Uterus (tissue), 2 donors: ENCODE data around the gene SLC25A6.

ENCODE experiments used
- POLR2A ChIP-seq, 2 donors: fragments of 450-650 bp; IDR thresholded peaks; one replicate each; pipeline ENCODE4 v1.6.1; 2016; ENCODE audit warnings: antibody characterized with exemption in 2 of 2, mild to moderate bottlenecking in 1 of 2, moderate library complexity in 1 of 2
- TF ChIP-seq, protein P1 (sequence below), 4 experiments: fragments of 200-600 bp in 2 of 4; fragments of 450-650 bp in 2 of 4; sonication (generic) in 2 of 4; IDR thresholded peaks; one replicate each; pipeline ENCODE4 v1.5.1; 2016 to 2019; ENCODE audit warnings: antibody characterized with exemption in 4 of 4, mild to moderate bottlenecking in 2 of 4, moderate library complexity in 1 of 4

DNA sequence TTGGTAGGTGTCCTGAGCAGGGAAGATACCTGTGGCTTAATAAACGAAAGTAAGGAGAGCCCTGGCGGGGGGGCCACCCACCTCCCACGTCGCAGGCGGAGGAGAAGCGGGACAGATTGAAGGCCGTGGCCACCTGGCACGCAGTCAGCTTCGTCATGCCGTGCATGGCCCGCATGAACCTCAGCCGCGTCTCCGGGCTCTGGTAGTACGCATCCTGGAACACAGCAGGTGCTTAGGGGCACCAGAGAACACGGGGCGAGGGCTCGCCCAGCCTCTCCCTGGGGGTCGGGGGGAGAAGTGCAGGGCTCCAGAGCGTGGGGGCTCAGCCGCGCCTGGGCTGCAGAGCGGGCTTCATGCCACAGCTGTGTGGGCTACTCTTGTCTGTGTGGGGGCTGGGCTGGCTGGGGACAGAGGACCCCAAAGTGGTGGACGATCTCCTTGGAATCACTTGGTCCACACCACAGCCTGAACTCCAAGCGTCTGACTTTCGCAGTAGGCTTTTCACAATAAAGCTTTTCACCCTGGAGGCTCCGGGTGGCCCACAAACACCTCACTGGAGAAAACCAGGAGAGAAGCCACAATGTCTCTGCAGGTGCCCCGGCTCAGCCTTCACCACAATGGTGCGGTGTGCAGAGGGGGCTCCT is 27.1 kb upstream of the SLC25A6 start:
- TF ChIP-seq, protein P1, sequence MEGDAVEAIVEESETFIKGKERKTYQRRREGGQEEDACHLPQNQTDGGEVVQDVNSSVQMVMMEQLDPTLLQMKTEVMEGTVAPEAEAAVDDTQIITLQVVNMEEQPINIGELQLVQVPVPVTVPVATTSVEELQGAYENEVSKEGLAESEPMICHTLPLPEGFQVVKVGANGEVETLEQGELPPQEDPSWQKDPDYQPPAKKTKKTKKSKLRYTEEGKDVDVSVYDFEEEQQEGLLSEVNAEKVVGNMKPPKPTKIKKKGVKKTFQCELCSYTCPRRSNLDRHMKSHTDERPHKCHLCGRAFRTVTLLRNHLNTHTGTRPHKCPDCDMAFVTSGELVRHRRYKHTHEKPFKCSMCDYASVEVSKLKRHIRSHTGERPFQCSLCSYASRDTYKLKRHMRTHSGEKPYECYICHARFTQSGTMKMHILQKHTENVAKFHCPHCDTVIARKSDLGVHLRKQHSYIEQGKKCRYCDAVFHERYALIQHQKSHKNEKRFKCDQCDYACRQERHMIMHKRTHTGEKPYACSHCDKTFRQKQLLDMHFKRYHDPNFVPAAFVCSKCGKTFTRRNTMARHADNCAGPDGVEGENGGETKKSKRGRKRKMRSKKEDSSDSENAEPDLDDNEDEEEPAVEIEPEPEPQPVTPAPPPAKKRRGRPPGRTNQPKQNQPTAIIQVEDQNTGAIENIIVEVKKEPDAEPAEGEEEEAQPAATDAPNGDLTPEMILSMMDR (IDR thresholded peaks at IDR 0.05) = no peak
- TF ChIP-seq POLR2A (IDR thresholded peaks at IDR 0.05) = no peak
